H1 (cell line): ENCODE measurements around the gene ARMC9. TPM values are rescaled to one million over a fixed set of nuclear protein-coding genes. Genes with fewer than 3 reads are reported as not detected.
A peak's percentile ranks its signal among the peaks of the same experiment; 100 is the strongest.

Source experiments
- CTCF ChIA-PET: fragments of 300-600 bp; sonication (Branson Sonifier 250); formaldehyde crosslinking; loops from one replicate; lab custom pipeline; 2021; ENCODE audit not compliant: partially characterized antibody; lab: Charles Lee
- POLR2A ChIA-PET: fragments of 300-600 bp; sonication (Branson Sonifier 250); formaldehyde crosslinking; loops from one replicate; lab custom pipeline; 2021; ENCODE audit warnings: inconsistent platforms; ENCODE audit not compliant: partially characterized antibody; lab: Charles Lee
- DNase-seq, 2 experiments: peaks; one replicate each; pipeline versions ENCODE4 v3.0.0 to v3.0.0-alpha.2; 2010 to 2022; ENCODE audit warnings: low spot score in 2 of 2, low read depth in 1 of 2, mixed read lengths in 1 of 2
- FAIRE-seq: peaks from 2 replicates; lab custom pipeline; 2011; peaks lifted over from hg19 to GRCh38; lab: Jason Lieb, UNC
- H2AFZ ChIP-seq: 2 replicates; pipeline ENCODE4 v1.8.1; 2012; ENCODE audit warnings: low read length, inconsistent platforms
- H2AK5ac ChIP-seq: 2 replicates; pipeline ENCODE4 v1.6.1; 2013; ENCODE audit warnings: low read depth, low read length
- H2BK120ac ChIP-seq: replicated peaks from 2 replicates; pipeline ENCODE3; 2013; ENCODE audit warnings: low read depth, low read length, inconsistent platforms
- H2BK12ac ChIP-seq: 2 replicates; pipeline ENCODE4 v1.6.1; 2013; ENCODE audit warnings: low read depth, low read length
- H2BK15ac ChIP-seq: 2 replicates; pipeline ENCODE4 v1.6.1; 2013; ENCODE audit warnings: low read length
- H2BK20ac ChIP-seq: 2 replicates; pipeline ENCODE4 v1.6.1; 2013; ENCODE audit warnings: low read length
- H2BK5ac ChIP-seq: 2 replicates; pipeline ENCODE4 v1.6.1; 2013; ENCODE audit warnings: low read depth, low read length
- H3K14ac ChIP-seq: 2 replicates; pipeline ENCODE4 v1.6.1; 2013; ENCODE audit warnings: inconsistent platforms; ENCODE audit not compliant: insufficient read length
- H3K18ac ChIP-seq: 2 replicates; pipeline ENCODE4 v1.6.1; 2013; ENCODE audit warnings: low read length; ENCODE audit errors: extremely low read depth
- H3K23ac ChIP-seq: 2 replicates; pipeline ENCODE4 v1.6.1; 2013; ENCODE audit warnings: inconsistent platforms; ENCODE audit not compliant: insufficient read length
- H3K23me2 ChIP-seq: 2 replicates; pipeline ENCODE4 v1.6.1; 2013; ENCODE audit warnings: low read depth, low read length
- H3K27ac ChIP-seq: 2 replicates; pipeline ENCODE4 v1.6.1; 2011; ENCODE audit warnings: low read depth, low read length, inconsistent platforms
- H3K27me3 ChIP-seq, 4 experiments: replicated peaks in 1 of 4; 1 replicate in 1 of 4; 2 replicates in 3 of 4; pipeline versions ENCODE4 v1.6.1 to v1.8.1; 2011 to 2013; ENCODE audit warnings: low read length in 3 of 4, mild to moderate bottlenecking in 3 of 4, inconsistent platforms in 2 of 4, mixed read lengths in 2 of 4, moderate library complexity in 1 of 4; ENCODE audit not compliant: control insufficient read depth in 3 of 4, insufficient read depth in 3 of 4; ENCODE audit errors: extremely low read depth in 1 of 4
- H3K36me3 ChIP-seq, 4 experiments: 2 replicates each; pipeline versions ENCODE4 v1.6.1 to v1.8.1; 2011 to 2013; ENCODE audit warnings: mild to moderate bottlenecking in 4 of 4, low read length in 3 of 4, moderate library complexity in 2 of 4, control low read depth in 1 of 4, inconsistent platforms in 1 of 4; ENCODE audit not compliant: insufficient read depth in 4 of 4, control insufficient read depth in 2 of 4
- H3K4ac ChIP-seq: replicated peaks from 2 replicates; pipeline ENCODE3; 2013; ENCODE audit warnings: low read length, low read depth, mixed read lengths, inconsistent platforms; ENCODE audit not compliant: insufficient read length
- H3K4me1 ChIP-seq, 4 experiments: replicated peaks in 1 of 4; 1 replicate in 1 of 4; 2 replicates in 3 of 4; pipeline versions ENCODE4 v1.6.1 to v1.8.1; 2011 to 2013; ENCODE audit warnings: low read length in 3 of 4, inconsistent platforms in 2 of 4, mixed read lengths in 1 of 4; ENCODE audit not compliant: insufficient read depth in 4 of 4, control insufficient read depth in 3 of 4
- H3K4me2 ChIP-seq, 2 experiments: 2 replicates each; pipeline versions ENCODE4 v1.6.1 to v1.8.1; 2011 to 2013; ENCODE audit warnings: low read depth in 2 of 2, low read length in 2 of 2, control low read depth in 1 of 2, inconsistent platforms in 1 of 2, mild to moderate bottlenecking in 1 of 2; ENCODE audit not compliant: insufficient read depth in 1 of 2
- H3K4me3 ChIP-seq, 4 experiments: fragments of 200-600, 300-600 bp in 1 of 4; sonication (generic), shearing (Covaris generic), sonication (Bioruptor Twin) in 1 of 4; 2 replicates each; pipeline versions ENCODE4 v1.5.1 to v1.8.1; 2011 to 2016; ENCODE audit warnings: low read length in 4 of 4, low read depth in 3 of 4, control low read depth in 2 of 4, inconsistent platforms in 2 of 4, mild to moderate bottlenecking in 2 of 4, mixed read lengths in 1 of 4, moderate library complexity in 1 of 4; ENCODE audit not compliant: insufficient read depth in 2 of 4; ENCODE audit errors: extremely low read depth in 1 of 4
- H3K56ac ChIP-seq: replicated peaks from 2 replicates; pipeline ENCODE3; 2013; ENCODE audit warnings: low read depth, mild to moderate bottlenecking, mixed read lengths, low read length, inconsistent platforms; ENCODE audit not compliant: insufficient read length
- H3K79me1 ChIP-seq: 2 replicates; pipeline ENCODE4 v1.6.1; 2013; ENCODE audit warnings: low read depth, low read length, control low read depth
- H3K79me2 ChIP-seq, 2 experiments: 2 replicates each; pipeline versions ENCODE4 v1.6.1 to v1.8.1; 2012 to 2013; ENCODE audit warnings: low read length in 2 of 2, mild to moderate bottlenecking in 2 of 2, inconsistent platforms in 1 of 2; ENCODE audit not compliant: insufficient read depth in 2 of 2, control insufficient read depth in 1 of 2
- H3K9ac ChIP-seq, 4 experiments: replicated peaks in 1 of 4; 1 replicate in 1 of 4; 2 replicates in 3 of 4; pipeline versions ENCODE4 v1.6.1 to v1.8.1; 2011 to 2013; ENCODE audit warnings: low read depth in 3 of 4, low read length in 3 of 4, control low read depth in 2 of 4, mild to moderate bottlenecking in 2 of 4, moderate library complexity in 2 of 4, inconsistent platforms in 1 of 4; ENCODE audit errors: extremely low read depth in 1 of 4
- H3K9me3 ChIP-seq, 2 experiments: 2 replicates each; pipeline versions ENCODE4 v1.6.1 to v1.8.1; 2012 to 2013; ENCODE audit warnings: mild to moderate bottlenecking in 2 of 2, moderate library complexity in 2 of 2, control low read depth in 1 of 2, inconsistent platforms in 1 of 2, low read depth in 1 of 2, low read length in 1 of 2, mixed read lengths in 1 of 2; ENCODE audit not compliant: insufficient read depth in 2 of 2
- H4K20me1 ChIP-seq, 2 experiments: replicated peaks in 1 of 2; 2 replicates each; pipeline versions ENCODE3 to v1.8.1; 2011 to 2013; ENCODE audit warnings: inconsistent platforms in 2 of 2, low read length in 2 of 2, mild to moderate bottlenecking in 1 of 2; ENCODE audit not compliant: insufficient read depth in 2 of 2, control insufficient read depth in 1 of 2
- H4K5ac ChIP-seq: 2 replicates; pipeline ENCODE4 v1.6.1; 2013; ENCODE audit warnings: low read length, low read depth, mixed read lengths, inconsistent platforms; ENCODE audit not compliant: insufficient read length
- H4K8ac ChIP-seq: 2 replicates; pipeline ENCODE4 v1.8.0; 2013; ENCODE audit warnings: mild to moderate bottlenecking, moderate library complexity, low read length, inconsistent platforms; ENCODE audit not compliant: insufficient read depth; ENCODE audit errors: extremely low read depth
- H4K91ac ChIP-seq: replicated peaks from 2 replicates; pipeline ENCODE3; 2013; ENCODE audit warnings: low read length, mixed read lengths, inconsistent platforms; ENCODE audit not compliant: insufficient read length
- BCL11A ChIP-seq, 2 experiments: IDR thresholded peaks; one replicate each; pipeline ENCODE4 v1.6.1; 2011; ENCODE audit warnings: low read depth in 2 of 2, low read length in 2 of 2, mild to moderate bottlenecking in 2 of 2
- JUN ChIP-seq: IDR thresholded peaks from 2 replicates; pipeline ENCODE4 v1.6.1; 2011; ENCODE audit warnings: low read depth, mild to moderate bottlenecking, improper control_type of control experiment, low read length
- POU5F1 ChIP-seq: IDR thresholded peaks from 2 replicates; pipeline ENCODE4 v1.6.1; 2011; ENCODE audit warnings: low read depth, mild to moderate bottlenecking, low read length, moderate library complexity
- SP1 ChIP-seq: IDR thresholded peaks from 2 replicates; pipeline ENCODE4 v1.6.1; 2011; ENCODE audit warnings: low read depth, low read length
- WGBS, 2 experiments: shearing (Covaris generic) in 1 of 2; methylation state at CpG; one replicate each; pipeline versions ENCODE4 v1.1.6 to v1.1.7; 2013 to 2015; ENCODE audit warnings: low lambda C conversion rate in 2 of 2, mixed read lengths in 2 of 2, inconsistent platforms in 1 of 2, low coverage in 1 of 2, missing lambda C conversion rate in 1 of 2; ENCODE audit not compliant: insufficient replicate concordance in 2 of 2, insufficient coverage in 1 of 2, insufficient read length in 1 of 2; ENCODE audit errors: extremely low coverage in 1 of 2, missing lambda C conversion rate in 1 of 2; 5-methylcytosine and 5-hydroxymethylcytosine counted together
- polyA plus RNA-seq, 7 experiments: library from polyadenylated mRNA; depleted of rRNA in 3 of 7; stranded (reverse) in 5 of 7; unstranded in 2 of 7; fragments of >200 nt in 5 of 7; fragments of 200-250 nt in 2 of 7; gene quantifications; 1 replicate in 5 of 7; 2 replicates in 1 of 7; 4 replicates in 1 of 7; pipeline versions ENCODE4 v1.2.1 to v1.2.3, GENCODE V29; 2011 to 2013; ENCODE audit warnings: missing spikeins in 2 of 7, mixed read lengths in 2 of 7
- total RNA-seq: library from RNA; stranded (reverse); fragmentation: NEBNext Ultra II Directional; extraction: Animal tissue kit (Norgen Biotek cat#: 25700); gene quantifications from 2 replicates; pipeline ENCODE4 v1.2.1, GENCODE V29; 2021

ARMC9 gene
- total and polyA plus RNA-seq, 2 of the 8 experiments (the other 6 are each of a cell fraction or from before 2014, with no cell fraction given) = 23.2 to 36.1 TPM

GRCh38 chr2:231391981-231392380, 193.6 kb downstream of the ARMC9 start:
- no peak overlapping the region for H3K4me2 ChIP-seq
- no peak overlapping the region for H3K9ac ChIP-seq
- no peak overlapping the region for H4K8ac ChIP-seq
- peaks cover 3% of the 10 kb centered on the region for H3K23me2 ChIP-seq
- CTCF ChIA-PET = interaction anchor here (0.9 to 29.5 kb wide), 10 partner anchors 9 to 189 kb away, joined by 3 to 617 read pairs (median 8); no protein-coding TSS in a partner anchor
- H3K4me3 ChIP-seq = no peak overlapping the region
- H3K79me2 ChIP-seq = peaks cover 0 to 8% of the 10 kb centered on the region in 2 experiments; a peak in 2 of 4 replicates
- WGBS, 2 experiments = 85% methylated on average over 7 of the region's 7 CpGs; no CpG with 5 or more reads in 1 of the 2 experiments
- no peak overlapping the region for H3K14ac ChIP-seq
- no peak overlapping the region for H3K56ac ChIP-seq
- peak overlapping the region; percentile 54; the same call in 1 of the 2 replicates for H2BK5ac ChIP-seq
- H3K79me1 ChIP-seq = peaks cover 6% of the 10 kb centered on the region; the same call in 1 of the 2 replicates
- no peaks in the 10 kb centered on the region for H3K27me3 ChIP-seq
- peak overlapping the region; percentile 75; the same call in 1 of the 2 replicates for H2BK12ac ChIP-seq
- no peaks in the 10 kb centered on the region for H4K20me1 ChIP-seq
- 0 out of 2 replicates have a peak overlapping the region, but pooled peaks have one; percentile 5 for H2AK5ac ChIP-seq
- no peak overlapping the region for H3K18ac ChIP-seq
- H2BK20ac ChIP-seq = peak overlapping the region; percentile 38; the same call in 1 of the 2 replicates
- peak overlapping the region; percentile 87 for H4K91ac ChIP-seq
- 0 out of 2 replicates have a peak overlapping the region, but pooled peaks have one; percentile 48 for H2BK15ac ChIP-seq
- H3K9me3 ChIP-seq = no peaks in the 10 kb centered on the region
- H4K5ac ChIP-seq = no peak overlapping the region
- H2AFZ ChIP-seq = no peak overlapping the region
- H3K4ac ChIP-seq = peak overlapping the region; percentile 79
- no peak overlapping the region for H3K23ac ChIP-seq
- no peak for DNase-seq
- H3K27ac ChIP-seq = 0 out of 2 replicates have a peak overlapping the region, but pooled peaks have one; percentile 34
- peak overlapping the region; percentile 52 for H2BK120ac ChIP-seq
- POLR2A ChIA-PET = no interaction called here
- peaks cover 3 to 37% (median 25%) of the 10 kb centered on the region in 4 experiments for H3K4me1 ChIP-seq
- FAIRE-seq = no peak
- H3K36me3 ChIP-seq = no peaks in the 10 kb centered on the region
- no peak for TF ChIP-seq POU5F1
- no peak for TF ChIP-seq SP1
- TF ChIP-seq BCL11A (IDR thresholded peaks at IDR 0.05; ENCODE audit: low read depth in 2 of 2, low read length in 2 of 2) = no peak
- TF ChIP-seq JUN = no peak
